Measurements from ENCODE around the gene FAM163B. TPM values are rescaled to one million over a fixed set of nuclear protein-coding genes. Genes with fewer than 3 reads are reported as not detected.

The FAM163B gene
- total and polyA plus RNA-seq, 9 of the 15 experiments (the other 6 are each of a cell fraction or from before 2014, with no cell fraction given), result not detected

GRCh38 chr9:133558191-133559126 is 50.7 kb downstream of the FAM163B start (continued):
- TF ChIP-seq, protein P1, sequence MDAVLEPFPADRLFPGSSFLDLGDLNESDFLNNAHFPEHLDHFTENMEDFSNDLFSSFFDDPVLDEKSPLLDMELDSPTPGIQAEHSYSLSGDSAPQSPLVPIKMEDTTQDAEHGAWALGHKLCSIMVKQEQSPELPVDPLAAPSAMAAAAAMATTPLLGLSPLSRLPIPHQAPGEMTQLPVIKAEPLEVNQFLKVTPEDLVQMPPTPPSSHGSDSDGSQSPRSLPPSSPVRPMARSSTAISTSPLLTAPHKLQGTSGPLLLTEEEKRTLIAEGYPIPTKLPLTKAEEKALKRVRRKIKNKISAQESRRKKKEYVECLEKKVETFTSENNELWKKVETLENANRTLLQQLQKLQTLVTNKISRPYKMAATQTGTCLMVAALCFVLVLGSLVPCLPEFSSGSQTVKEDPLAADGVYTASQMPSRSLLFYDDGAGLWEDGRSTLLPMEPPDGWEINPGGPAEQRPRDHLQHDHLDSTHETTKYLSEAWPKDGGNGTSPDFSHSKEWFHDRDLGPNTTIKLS (IDR thresholded peaks at IDR 0.05; ENCODE audit: borderline replicate concordance, low read depth), result no peak
- TF ChIP-seq BRF1 (IDR thresholded peaks at IDR 0.05; ENCODE audit: borderline replicate concordance, extremely low read depth, insufficient read length) (no peak), POLR2AphosphoS5 (IDR thresholded peaks at IDR 0.05; ENCODE audit: control insufficient read depth, insufficient read depth, low read depth, low read length) (no peak), L3MBTL2 (IDR thresholded peaks at IDR 0.05) (peak; percentile 76), CXXC5 (CRISPR knock-in tag; IDR thresholded peaks at IDR 0.05) (peak; percentile 32), FOXK2 (conservative IDR thresholded peaks at IDR 0.05 in 1 of 2, IDR thresholded peaks at IDR 0.05 in 1 of 2; ENCODE audit: low read depth in 2 of 2) (0 out of 4 replicates have a peak, but pooled peaks have one; percentile 21 to 29)

- H3K27ac ChIP-seq (ENCODE audit: extremely low read depth, low read depth, low read length), result no peak overlapping the region
- H2AFZ ChIP-seq (ENCODE audit: low read depth, low read length), result no peak overlapping the region
- peaks cover 7 to 17% of the 10 kb centered on the region in 2 experiments; a peak in 4 of 5 replicates for H3K4me1 ChIP-seq (replicated peaks in 1 of 2; ENCODE audit: control insufficient read depth in 2 of 2, insufficient read depth in 2 of 2, low read length in 2 of 2)
- intact Hi-C loops (cut with micrococcal nuclease) (no loop called here), in situ Hi-C loops (cut with MboI) (no loop called here)
- CTCF ChIA-PET (ENCODE audit: low intra/inter-chr PET ratio), result no interaction called here
- H3K36me3 ChIP-seq (ENCODE audit: control insufficient read depth, insufficient read depth, low read length), result no peaks in the 10 kb centered on the region
- peaks cover 6 to 37% of the 10 kb centered on the region in 2 experiments; a peak in 4 of 5 replicates for H3K27me3 ChIP-seq (ENCODE audit: control insufficient read depth in 2 of 2, insufficient read depth in 2 of 2, low read length in 2 of 2)
- peaks cover 2% of the 10 kb centered on the region for H3K9me1 ChIP-seq (ENCODE audit: control insufficient read depth, insufficient read depth, low read length)
- no peaks in the 10 kb centered on the region for H4K20me1 ChIP-seq (replicated peaks; ENCODE audit: control insufficient read depth, insufficient read depth, low read length)
- no peaks in the 10 kb centered on the region for H3K79me2 ChIP-seq (ENCODE audit: control insufficient read depth, insufficient read depth, low read length)
- FAIRE-seq (no peak), DNase-seq (ENCODE audit: extremely low read depth in 1 of 4, low spot score in 3 of 4) (no peak), ATAC-seq (no peak)
- no peak overlapping the region for H3K9ac ChIP-seq (ENCODE audit: insufficient read depth in 1 of 2, low read depth in 2 of 2, low read length in 2 of 2)
- 65% methylated on average over 9 of the region's 9 CpGs for WGBS (ENCODE audit: insufficient coverage, low coverage, missing lambda C conversion rate)
- no peak overlapping the region for H3K4me3 ChIP-seq
- no peak overlapping the region for H3K4me2 ChIP-seq (ENCODE audit: insufficient read depth, low read length)
- H3K9me3 ChIP-seq (replicated peaks; ENCODE audit: control insufficient read depth, insufficient read depth, low read depth, low read length), result no peaks in the 10 kb centered on the region
- POLR2A ChIA-PET, result no interaction called here
- BruUV-seq (replicated peaks), result no TSS peak
- TF ChIP-seq BRCA1 (IDR thresholded peaks at IDR 0.05) (no peak), BRCA1 (CRISPR knock-in tag; IDR thresholded peaks at IDR 0.05) (no peak), BRD4 (IDR thresholded peaks at IDR 0.05) (no peak), CBX8 (IDR thresholded peaks at IDR 0.05; ENCODE audit: borderline replicate concordance, extremely low read depth, low read depth, low read length, poor library complexity, severe bottlenecking) (no peak), DACH1 (IDR thresholded peaks at IDR 0.05; ENCODE audit: partially characterized antibody) (no peak), ZNF121 (CRISPR knock-in tag; conservative IDR thresholded peaks at IDR 0.05) (no peak), CREB1 (IDR thresholded peaks at IDR 0.05) (no peak), CREB1 (CRISPR knock-in tag; IDR thresholded peaks at IDR 0.05) (no peak), ZNF224 (CRISPR knock-in tag; IDR thresholded peaks at IDR 0.05) (no peak), EP300 (IDR thresholded peaks at IDR 0.05; ENCODE audit: low read length) (no peak), RCOR1 (IDR thresholded peaks at IDR 0.05; ENCODE audit: borderline replicate concordance in 1 of 2, low read depth in 2 of 2, low read length in 2 of 2) (no peak), ILK (tag; IDR thresholded peaks at IDR 0.05; ENCODE audit: borderline replicate concordance, low read depth) (no peak), HNRNPUL1 (IDR thresholded peaks at IDR 0.05; ENCODE audit: low read length) (no peak)
- TF ChIP-seq, protein P2, sequence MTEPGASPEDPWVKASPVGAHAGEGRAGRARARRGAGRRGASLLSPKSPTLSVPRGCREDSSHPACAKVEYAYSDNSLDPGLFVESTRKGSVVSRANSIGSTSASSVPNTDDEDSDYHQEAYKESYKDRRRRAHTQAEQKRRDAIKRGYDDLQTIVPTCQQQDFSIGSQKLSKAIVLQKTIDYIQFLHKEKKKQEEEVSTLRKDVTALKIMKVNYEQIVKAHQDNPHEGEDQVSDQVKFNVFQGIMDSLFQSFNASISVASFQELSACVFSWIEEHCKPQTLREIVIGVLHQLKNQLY (CRISPR knock-in tag; conservative IDR thresholded peaks at IDR 0.05), result no peak
Measured at GRCh38 chr9:133557581-133557980, 51.6 kb downstream of the FAM163B start.

Measured in K562 (cell line).